ENCODE measurements around the gene RFLNA. TPM values are rescaled to one million over a fixed set of nuclear protein-coding genes. Genes with fewer than 3 reads are reported as not detected.

RFLNA gene
- total and polyA plus RNA-seq, 2 experiments from 2014 or later, result 3.9 to 20.4 TPM

GRCh38 chr12:124310785-124311184 lies 15.9 kb downstream of the RFLNA start (continued):
- TF ChIP-seq REST (IDR thresholded peaks at IDR 0.05; ENCODE audit: unreplicated experiment), result no peak
- TF ChIP-seq ETS1 (IDR thresholded peaks at IDR 0.05), result no peak

- Mint-ChIP-seq H3K36me3 (ENCODE audit: low read depth) (peaks cover 16% of the 10 kb centered on the region), H3K9me3 (no peaks in the 10 kb centered on the region)
- TF ChIP-seq JUNB (IDR thresholded peaks at IDR 0.05; ENCODE audit: unreplicated experiment) (no peak), NANOG (IDR thresholded peaks at IDR 0.05; ENCODE audit: borderline replicate concordance) (no peak), ETS1 (IDR thresholded peaks at IDR 0.05) (no peak), CTCF (conservative IDR thresholded peaks at IDR 0.05; ENCODE audit: low read depth in 2 of 2) (no peak), ZNF114 (CRISPR knock-in tag; IDR thresholded peaks at IDR 0.05) (no peak), ZNF331 (CRISPR knock-in tag; IDR thresholded peaks at IDR 0.05; ENCODE audit: low read depth) (no peak), EZH2 (IDR thresholded peaks at IDR 0.05; ENCODE audit: low read depth, unreplicated experiment) (no peak), REST (IDR thresholded peaks at IDR 0.05; ENCODE audit: unreplicated experiment) (no peak), CREB1 (CRISPR knock-in tag; IDR thresholded peaks at IDR 0.05; ENCODE audit: low read depth) (no peak), STAT1 (IDR thresholded peaks at IDR 0.05; ENCODE audit: unreplicated experiment) (no peak), POLR2AphosphoS5 (IDR thresholded peaks at IDR 0.05; ENCODE audit: low read depth) (no peak)
Measured at GRCh38 chr12:124311292-124312109, 16.6 kb downstream of the RFLNA start.

More at GRCh38 chr12:124311292-124312109, 16.6 kb downstream of the RFLNA start:
- DNase-seq (ENCODE audit: low spot score), result peak; percentile 35
- Histone ChIP-seq H3K27ac (ENCODE audit: low read depth) (no peak overlapping the region), H3K9me2 (ENCODE audit: insufficient read depth) (no peaks in the 10 kb centered on the region), H3K4me3 (no peak overlapping the region), H4K20me1 (replicated peaks; ENCODE audit: insufficient read depth) (no peaks in the 10 kb centered on the region), H3F3A (replicated peaks; ENCODE audit: low read depth) (no peaks in the 10 kb centered on the region), H3K4me2 (no peak overlapping the region), H3K36me3 (ENCODE audit: insufficient read depth) (no peaks in the 10 kb centered on the region; the same call in 1 of the 2 replicates), H3K27me3 (ENCODE audit: insufficient read depth) (no peaks in the 10 kb centered on the region), H2AFZ (no peak overlapping the region), H3K79me2 (replicated peaks; ENCODE audit: insufficient read depth) (no peaks in the 10 kb centered on the region; the same call in 1 of the 2 replicates), H3K4me1 (ENCODE audit: insufficient read depth) (no peaks in the 10 kb centered on the region)
- Mint-ChIP-seq H3K4me3 (no peak overlapping the region), H3K4me1 (peaks cover 9% of the 10 kb centered on the region; the same call in 2 of the 3 replicates), H3K27ac (no peak overlapping the region), H3K27me3 (ENCODE audit: insufficient read depth, low read depth, poor library complexity) (peaks cover 15% of the 10 kb centered on the region)
- ATAC-seq, result peak; percentile 40

Measured in GM23338 (cell line).